Right atrium auricular region (tissue), 2 donors: ENCODE measurements around the gene PTPRN2. TPM values are rescaled to one million over a fixed set of nuclear protein-coding genes. Genes with fewer than 3 reads are reported as not detected.

Experiments
- DNase-seq: peaks from one replicate; pipeline ENCODE4 v3.0.0-alpha.2; 2019; ENCODE audit warnings: low spot score
- H3K27ac ChIP-seq, 2 donors: fragments of 200-600 bp; sonication (generic); 1 replicate in 1 of 2; 2 replicates in 1 of 2; pipeline ENCODE4 v1.5.1; 2016 to 2019
- H3K27me3 ChIP-seq, 2 donors: fragments of 200-600 bp; sonication (generic); one replicate each; pipeline versions ENCODE4 v1.5.1 to v1.6.0; 2017 to 2019
- H3K36me3 ChIP-seq: fragments of 200-600 bp; sonication (generic); one replicate; pipeline ENCODE4 v1.5.1; 2016
- H3K4me1 ChIP-seq, 2 donors: fragments of 200-600 bp; sonication (generic); one replicate each; pipeline versions ENCODE4 v1.5.1 to v1.6.0; 2017 to 2019
- H3K4me3 ChIP-seq, 2 donors: fragments of 200-600 bp; sonication (generic); 1 replicate in 1 of 2; 2 replicates in 1 of 2; pipeline ENCODE4 v1.5.1; 2017 to 2019; ENCODE audit warnings: mild to moderate bottlenecking in 1 of 2, moderate library complexity in 1 of 2
- H3K9me3 ChIP-seq, 2 donors: fragments of 200-600 bp; sonication (generic); one replicate each; pipeline ENCODE4 v1.5.1; 2019
- total RNA-seq, 2 donors: library from RNA; depleted of rRNA; stranded (reverse); fragments of >200 nt; gene quantifications; one replicate each; pipeline ENCODE4 v1.1.0, GENCODE V29; 2016
- TF ChIP-seq, protein P1 (sequence below), 2 donors: fragments of 200-600 bp; sonication (generic); IDR thresholded peaks; one replicate each; pipeline ENCODE4 v1.5.1; 2019; ENCODE audit warnings: antibody characterized with exemption in 2 of 2

PTPRN2 gene
- total RNA-seq, 2 donors from 2014 or later: 2.6 to 2.7 TPM

GRCh38 chr7:158057446-158057845, 530.2 kb downstream of the PTPRN2 start:
- no peaks in the 10 kb centered on the region for H3K36me3 ChIP-seq
- H3K27ac ChIP-seq: no peak overlapping the region
- no peaks in the 10 kb centered on the region for H3K4me1 ChIP-seq
- no peak for DNase-seq
- TF ChIP-seq, protein P1, sequence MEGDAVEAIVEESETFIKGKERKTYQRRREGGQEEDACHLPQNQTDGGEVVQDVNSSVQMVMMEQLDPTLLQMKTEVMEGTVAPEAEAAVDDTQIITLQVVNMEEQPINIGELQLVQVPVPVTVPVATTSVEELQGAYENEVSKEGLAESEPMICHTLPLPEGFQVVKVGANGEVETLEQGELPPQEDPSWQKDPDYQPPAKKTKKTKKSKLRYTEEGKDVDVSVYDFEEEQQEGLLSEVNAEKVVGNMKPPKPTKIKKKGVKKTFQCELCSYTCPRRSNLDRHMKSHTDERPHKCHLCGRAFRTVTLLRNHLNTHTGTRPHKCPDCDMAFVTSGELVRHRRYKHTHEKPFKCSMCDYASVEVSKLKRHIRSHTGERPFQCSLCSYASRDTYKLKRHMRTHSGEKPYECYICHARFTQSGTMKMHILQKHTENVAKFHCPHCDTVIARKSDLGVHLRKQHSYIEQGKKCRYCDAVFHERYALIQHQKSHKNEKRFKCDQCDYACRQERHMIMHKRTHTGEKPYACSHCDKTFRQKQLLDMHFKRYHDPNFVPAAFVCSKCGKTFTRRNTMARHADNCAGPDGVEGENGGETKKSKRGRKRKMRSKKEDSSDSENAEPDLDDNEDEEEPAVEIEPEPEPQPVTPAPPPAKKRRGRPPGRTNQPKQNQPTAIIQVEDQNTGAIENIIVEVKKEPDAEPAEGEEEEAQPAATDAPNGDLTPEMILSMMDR (IDR thresholded peaks at IDR 0.05): no peak
- no peaks in the 10 kb centered on the region for H3K27me3 ChIP-seq
- no peak overlapping the region for H3K4me3 ChIP-seq
- no peaks in the 10 kb centered on the region for H3K9me3 ChIP-seq

DNA sequence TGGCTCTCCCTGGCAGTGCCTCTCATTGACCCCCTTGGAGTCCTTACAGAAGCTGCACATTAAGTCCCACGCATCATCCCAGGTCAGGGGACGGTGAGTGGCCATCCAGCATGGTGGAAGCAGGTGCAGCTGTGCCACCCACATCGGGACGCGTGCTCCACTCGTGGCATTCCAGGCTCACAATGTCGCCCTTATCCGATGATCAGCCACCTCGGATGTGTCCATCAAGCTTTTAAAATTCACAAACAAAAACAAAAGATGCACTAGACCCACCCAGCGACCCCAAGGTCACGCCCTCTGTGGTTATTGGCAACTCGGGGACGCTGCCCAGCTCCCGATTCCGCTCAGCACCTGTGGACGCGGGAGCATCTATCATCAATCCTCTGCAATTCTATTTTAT, 530.9 kb downstream of the PTPRN2 start:
- no peak overlapping the region for H3K27ac ChIP-seq
- H3K4me3 ChIP-seq: no peak overlapping the region
- H3K27me3 ChIP-seq: no peaks in the 10 kb centered on the region
- H3K9me3 ChIP-seq: no peaks in the 10 kb centered on the region
- no peaks in the 10 kb centered on the region for H3K36me3 ChIP-seq
- H3K4me1 ChIP-seq: no peaks in the 10 kb centered on the region
- TF ChIP-seq, protein P1 (IDR thresholded peaks at IDR 0.05): no peak
- no peak for DNase-seq

- Histone ChIP-seq H3K27me3 (no peaks in the 10 kb centered on the region), H3K4me3 (no peak overlapping the region), H3K36me3 (no peaks in the 10 kb centered on the region), H3K4me1 (no peaks in the 10 kb centered on the region), H3K27ac (no peak overlapping the region), H3K9me3 (no peaks in the 10 kb centered on the region)
- no peak for DNase-seq
- TF ChIP-seq, protein P1 (IDR thresholded peaks at IDR 0.05): no peak
Observed at GRCh38 chr7:158055726-158056510, 531.7 kb downstream of the PTPRN2 start.

DNA sequence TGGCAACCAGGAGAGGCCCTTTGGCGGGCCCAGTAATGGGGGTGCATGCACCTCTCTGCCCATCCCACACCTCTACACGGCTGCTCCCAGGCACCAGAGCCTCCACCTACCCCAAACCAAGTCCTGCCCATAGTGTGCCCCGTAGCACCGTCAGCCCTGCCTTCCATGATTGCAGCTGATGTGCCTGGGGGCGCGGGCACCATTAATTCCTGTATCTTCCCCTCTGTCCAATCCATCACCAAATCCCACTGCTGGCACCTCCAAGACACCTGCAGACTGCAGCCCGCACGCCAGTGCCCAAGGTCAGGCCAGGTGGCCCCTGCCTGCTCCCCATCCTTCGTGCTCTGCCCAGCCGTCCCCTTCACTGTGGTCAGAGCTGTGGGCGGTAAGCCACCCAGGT, 533.0 kb downstream of the PTPRN2 start:
- Histone ChIP-seq H3K4me3 (no peak overlapping the region), H3K27me3 (no peaks in the 10 kb centered on the region), H3K9me3 (no peaks in the 10 kb centered on the region), H3K27ac (no peak overlapping the region), H3K36me3 (no peaks in the 10 kb centered on the region), H3K4me1 (no peaks in the 10 kb centered on the region)
- no peak for DNase-seq
- TF ChIP-seq, protein P1 (IDR thresholded peaks at IDR 0.05): no peak

GRCh38 chr7:158054081-158054480, 533.5 kb downstream of the PTPRN2 start:
- DNase-seq: no peak
- no peak overlapping the region for H3K4me3 ChIP-seq

More at GRCh38 chr7:158054081-158054480, 533.5 kb downstream of the PTPRN2 start:
- Histone ChIP-seq H3K27ac (no peak overlapping the region), H3K27me3 (no peaks in the 10 kb centered on the region), H3K9me3 (no peaks in the 10 kb centered on the region), H3K4me1 (no peaks in the 10 kb centered on the region), H3K36me3 (no peaks in the 10 kb centered on the region)
- TF ChIP-seq, protein P1 (IDR thresholded peaks at IDR 0.05): no peak
